KMS-11 (cell line): ENCODE results near the gene TSPYL4.

Source experiments
- H2AFZ ChIP-seq: fragments of 200-600 bp; sonication (generic); 2 replicates; pipeline ENCODE4 v1.6.1; 2016; ENCODE audit warnings: antibody characterized with exemption, mixed run types, low read depth
- H3K27ac ChIP-seq: fragments of 200-600 bp; sonication (generic); 2 replicates; pipeline ENCODE4 v1.6.1; 2016; ENCODE audit warnings: mild to moderate bottlenecking, mixed run types
- H3K27me3 ChIP-seq: fragments of 200-600 bp; sonication (generic); 2 replicates; pipeline ENCODE4 v1.6.1; 2017; ENCODE audit warnings: mild to moderate bottlenecking, low read depth, mixed run types, moderate library complexity; ENCODE audit not compliant: insufficient read depth
- H3K36me3 ChIP-seq: fragments of 200-600 bp; sonication (generic); 2 replicates; pipeline ENCODE4 v1.6.1; 2017; ENCODE audit warnings: mild to moderate bottlenecking, mixed run types; ENCODE audit not compliant: insufficient read depth
- H3K4me1 ChIP-seq: fragments of 200-600 bp; sonication (generic); 2 replicates; pipeline ENCODE4 v1.6.1; 2016; ENCODE audit warnings: mild to moderate bottlenecking, low read depth, mixed run types; ENCODE audit not compliant: poor library complexity, severe bottlenecking
- H3K4me2 ChIP-seq: fragments of 200-600 bp; sonication (generic); 2 replicates; pipeline ENCODE4 v1.7.0; 2016; ENCODE audit warnings: mild to moderate bottlenecking, mixed run types
- H3K4me3 ChIP-seq: fragments of 200-600 bp; sonication (generic); IDR thresholded peaks from 2 replicates; pipeline ENCODE4 v1.6.1; 2017; ENCODE audit warnings: low read depth, low read length, mixed read lengths; ENCODE audit not compliant: insufficient read depth
- H3K79me2 ChIP-seq: fragments of 200-600 bp; sonication (generic); 2 replicates; pipeline ENCODE4 v1.6.1; 2016; ENCODE audit warnings: low read depth, mixed run types; ENCODE audit not compliant: insufficient read depth
- H3K9ac ChIP-seq: fragments of 200-600 bp; sonication (generic); 2 replicates; pipeline ENCODE4 v1.6.1; 2016; ENCODE audit warnings: mild to moderate bottlenecking, mixed run types
- H4K20me1 ChIP-seq: fragments of 200-600 bp; sonication (generic); 2 replicates; pipeline ENCODE4 v1.6.1; 2016; ENCODE audit warnings: mild to moderate bottlenecking, mixed run types; ENCODE audit not compliant: insufficient read depth
- CTCF ChIP-seq: fragments of 200-600 bp; sonication (generic); conservative IDR thresholded peaks from 2 replicates; pipeline ENCODE4 v1.6.1; 2017; ENCODE audit warnings: low read depth, mild to moderate bottlenecking, antibody characterized with exemption, low read length, moderate library complexity, mixed read lengths

Gene TSPYL4

GRCh38 chr6:116278854-116279231, 25.0 kb upstream of the TSPYL4 start:
- Histone ChIP-seq H3K36me3 (no peaks in the 10 kb centered on the region), H3K4me3 (no peak overlapping the region), H2AFZ (peak overlapping the region; percentile 78; the same call in 1 of the 2 replicates), H3K9ac (peak overlapping the region; percentile 92), H4K20me1 (no peaks in the 10 kb centered on the region), H3K27me3 (no peaks in the 10 kb centered on the region), H3K4me2 (peak overlapping the region; percentile 76), H3K79me2 (peaks cover 32% of the 10 kb centered on the region), H3K4me1 (peaks cover 27% of the 10 kb centered on the region), H3K27ac (peak overlapping the region; percentile 93)
- TF ChIP-seq CTCF, result no peak

GRCh38 chr6:116278481-116278829, 24.6 kb upstream of the TSPYL4 start:
- Histone ChIP-seq H2AFZ (no peak overlapping the region), H3K4me1 (peaks cover 27% of the 10 kb centered on the region), H3K36me3 (no peaks in the 10 kb centered on the region), H3K4me3 (no peak overlapping the region), H3K27ac (no peak overlapping the region; the same call in 1 of the 2 replicates), H3K4me2 (peak overlapping the region; percentile 76), H4K20me1 (no peaks in the 10 kb centered on the region), H3K27me3 (no peaks in the 10 kb centered on the region), H3K79me2 (peaks cover 32% of the 10 kb centered on the region), H3K9ac (peak overlapping the region; percentile 92; the same call in 1 of the 2 replicates)
- TF ChIP-seq CTCF, result no peak

GRCh38 chr6:116277124-116277523, 23.2 kb upstream of the TSPYL4 start:
- Histone ChIP-seq H2AFZ (no peak overlapping the region), H3K27me3 (no peaks in the 10 kb centered on the region), H3K4me2 (peak overlapping the region; percentile 76), H3K4me1 (peaks cover 27% of the 10 kb centered on the region), H3K27ac (no peak overlapping the region), H4K20me1 (no peaks in the 10 kb centered on the region), H3K36me3 (no peaks in the 10 kb centered on the region), H3K79me2 (peaks cover 32% of the 10 kb centered on the region), H3K4me3 (no peak overlapping the region), H3K9ac (no peak overlapping the region)
- TF ChIP-seq CTCF, result no peak

- H3K4me1 ChIP-seq, result peaks cover 12% of the 10 kb centered on the region
- H3K79me2 ChIP-seq, result peaks cover 4% of the 10 kb centered on the region; the same call in 1 of the 2 replicates
- H3K9ac ChIP-seq, result no peak overlapping the region
- H3K27ac ChIP-seq, result no peak overlapping the region
- no peaks in the 10 kb centered on the region for H4K20me1 ChIP-seq
- H3K36me3 ChIP-seq, result no peaks in the 10 kb centered on the region
- TF ChIP-seq CTCF, result no peak
- no peak overlapping the region for H3K4me3 ChIP-seq
- no peak overlapping the region for H3K4me2 ChIP-seq
- no peaks in the 10 kb centered on the region for H3K27me3 ChIP-seq
- H2AFZ ChIP-seq, result no peak overlapping the region
These were observed 17.4 kb upstream of the TSPYL4 start for GRCh38 chr6:116271149-116271708.
